Measurements from ENCODE around the gene MFSD6.

Gene MFSD6

DNA sequence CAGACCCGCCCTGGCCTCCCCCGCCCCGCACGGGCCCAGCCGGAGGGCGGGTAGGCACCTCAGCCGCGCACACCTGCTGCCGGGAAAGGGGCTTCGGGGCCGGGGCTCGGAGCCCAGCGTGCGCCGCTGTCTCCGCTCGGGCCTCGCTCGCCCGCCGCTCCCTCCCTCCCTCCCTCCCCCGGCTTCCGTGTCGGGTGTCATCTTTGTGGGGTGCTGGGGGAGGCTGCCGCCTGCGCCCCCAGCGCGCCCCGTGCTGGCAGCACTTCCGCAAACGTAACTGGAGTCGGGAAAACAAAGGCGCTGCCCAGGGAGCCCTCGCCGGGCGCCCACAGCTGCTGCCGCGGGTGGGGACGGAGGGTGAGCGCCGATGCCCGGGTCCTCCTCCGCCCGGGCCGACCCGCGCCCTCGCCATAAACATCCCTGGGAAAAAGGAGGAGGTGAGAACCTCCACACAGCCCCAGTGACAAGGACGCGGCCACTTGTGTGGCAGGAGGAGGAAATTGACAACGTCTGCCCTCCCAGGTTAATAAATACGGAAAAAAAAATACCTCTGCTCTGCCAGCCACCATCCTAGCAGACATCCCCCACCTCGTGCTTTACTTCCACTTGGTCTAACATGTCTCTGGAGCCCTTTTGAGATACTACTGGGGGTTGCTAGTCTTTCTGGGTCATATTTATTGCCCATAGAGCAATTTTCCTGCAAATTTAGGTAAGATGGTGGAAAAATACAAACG, 550 bp downstream of the MFSD6 start (continued):
- TF ChIP-seq, protein P1, sequence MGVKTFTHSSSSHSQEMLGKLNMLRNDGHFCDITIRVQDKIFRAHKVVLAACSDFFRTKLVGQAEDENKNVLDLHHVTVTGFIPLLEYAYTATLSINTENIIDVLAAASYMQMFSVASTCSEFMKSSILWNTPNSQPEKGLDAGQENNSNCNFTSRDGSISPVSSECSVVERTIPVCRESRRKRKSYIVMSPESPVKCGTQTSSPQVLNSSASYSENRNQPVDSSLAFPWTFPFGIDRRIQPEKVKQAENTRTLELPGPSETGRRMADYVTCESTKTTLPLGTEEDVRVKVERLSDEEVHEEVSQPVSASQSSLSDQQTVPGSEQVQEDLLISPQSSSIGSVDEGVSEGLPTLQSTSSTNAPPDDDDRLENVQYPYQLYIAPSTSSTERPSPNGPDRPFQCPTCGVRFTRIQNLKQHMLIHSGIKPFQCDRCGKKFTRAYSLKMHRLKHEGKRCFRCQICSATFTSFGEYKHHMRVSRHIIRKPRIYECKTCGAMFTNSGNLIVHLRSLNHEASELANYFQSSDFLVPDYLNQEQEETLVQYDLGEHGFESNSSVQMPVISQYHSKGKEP (tag by site-specific recombination; IDR thresholded peaks at IDR 0.05) = no peak
- peak; percentile 85 for TF ChIP-seq ZIC2 (tag by site-specific recombination; IDR thresholded peaks at IDR 0.05)
- TF ChIP-seq, protein P2, sequence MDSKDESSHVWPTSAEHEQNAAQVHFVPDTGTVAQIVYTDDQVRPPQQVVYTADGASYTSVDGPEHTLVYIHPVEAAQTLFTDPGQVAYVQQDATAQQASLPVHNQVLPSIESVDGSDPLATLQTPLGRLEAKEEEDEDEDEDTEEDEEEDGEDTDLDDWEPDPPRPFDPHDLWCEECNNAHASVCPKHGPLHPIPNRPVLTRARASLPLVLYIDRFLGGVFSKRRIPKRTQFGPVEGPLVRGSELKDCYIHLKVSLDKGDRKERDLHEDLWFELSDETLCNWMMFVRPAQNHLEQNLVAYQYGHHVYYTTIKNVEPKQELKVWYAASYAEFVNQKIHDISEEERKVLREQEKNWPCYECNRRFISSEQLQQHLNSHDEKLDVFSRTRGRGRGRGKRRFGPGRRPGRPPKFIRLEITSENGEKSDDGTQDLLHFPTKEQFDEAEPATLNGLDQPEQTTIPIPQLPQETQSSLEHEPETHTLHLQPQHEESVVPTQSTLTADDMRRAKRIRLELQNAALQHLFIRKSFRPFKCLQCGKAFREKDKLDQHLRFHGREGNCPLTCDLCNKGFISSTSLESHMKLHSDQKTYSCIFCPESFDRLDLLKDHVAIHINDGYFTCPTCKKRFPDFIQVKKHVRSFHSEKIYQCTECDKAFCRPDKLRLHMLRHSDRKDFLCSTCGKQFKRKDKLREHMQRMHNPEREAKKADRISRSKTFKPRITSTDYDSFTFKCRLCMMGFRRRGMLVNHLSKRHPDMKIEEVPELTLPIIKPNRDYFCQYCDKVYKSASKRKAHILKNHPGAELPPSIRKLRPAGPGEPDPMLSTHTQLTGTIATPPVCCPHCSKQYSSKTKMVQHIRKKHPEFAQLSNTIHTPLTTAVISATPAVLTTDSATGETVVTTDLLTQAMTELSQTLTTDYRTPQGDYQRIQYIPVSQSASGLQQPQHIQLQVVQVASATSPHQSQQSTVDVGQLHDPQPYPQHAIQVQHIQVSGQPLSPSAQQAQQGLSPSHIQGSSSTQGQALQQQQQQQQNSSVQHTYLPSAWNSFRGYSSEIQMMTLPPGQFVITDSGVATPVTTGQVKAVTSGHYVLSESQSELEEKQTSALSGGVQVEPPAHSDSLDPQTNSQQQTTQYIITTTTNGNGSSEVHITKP (tag by site-specific recombination; IDR thresholded peaks at IDR 0.05) = peak; percentile 92
- no peak for TF ChIP-seq FEZF1 (tag by site-specific recombination; IDR thresholded peaks at IDR 0.05)
- TF ChIP-seq ZNF274 (IDR thresholded peaks at IDR 0.05; ENCODE audit: low read length) = no peak
- no peak for TF ChIP-seq ZNF274 (tag by site-specific recombination; IDR thresholded peaks at IDR 0.05; ENCODE audit: borderline replicate concordance)
- TF ChIP-seq ZNF155 (tag by site-specific recombination; IDR thresholded peaks at IDR 0.05) = no peak
- TF ChIP-seq ZNF112 (tag by site-specific recombination; IDR thresholded peaks at IDR 0.05) = no peak
- TF ChIP-seq SP2 (tag by site-specific recombination; IDR thresholded peaks at IDR 0.05) = peak; percentile 30
- no peak for TF ChIP-seq ZNF629 (tag by site-specific recombination; IDR thresholded peaks at IDR 0.05)
- TF ChIP-seq ZNF292 (tag by site-specific recombination; IDR thresholded peaks at IDR 0.05; ENCODE audit: borderline replicate concordance, low read depth) = no peak
- TF ChIP-seq ZNF654 (tag by site-specific recombination; IDR thresholded peaks at IDR 0.05; ENCODE audit: low read depth) = no peak
- no peak for TF ChIP-seq ZNF174 (tag by site-specific recombination; IDR thresholded peaks at IDR 0.05)
- TF ChIP-seq YY1 (tag by site-specific recombination; IDR thresholded peaks at IDR 0.05) = no peak
- no peak for TF ChIP-seq ZNF23 (tag by site-specific recombination; IDR thresholded peaks at IDR 0.05; ENCODE audit: borderline replicate concordance)
- TF ChIP-seq ZNF544 (tag by site-specific recombination; IDR thresholded peaks at IDR 0.05) = no peak
- no peak for TF ChIP-seq TCF7L2 (IDR thresholded peaks at IDR 0.05; ENCODE audit: borderline replicate concordance, low read depth, low read length)
- no peak for TF ChIP-seq ZNF501 (tag by site-specific recombination; IDR thresholded peaks at IDR 0.05)
- no peak for TF ChIP-seq ZNF596 (tag by site-specific recombination; IDR thresholded peaks at IDR 0.05)
- no peak for TF ChIP-seq GLI2 (tag by site-specific recombination; IDR thresholded peaks at IDR 0.05; ENCODE audit: borderline replicate concordance, low read depth)
- TF ChIP-seq ZNF2 (tag by site-specific recombination; IDR thresholded peaks at IDR 0.05) = no peak
- no peak for TF ChIP-seq ZNF214 (tag by site-specific recombination; IDR thresholded peaks at IDR 0.05; ENCODE audit: borderline replicate concordance)
- TF ChIP-seq, protein P3, sequence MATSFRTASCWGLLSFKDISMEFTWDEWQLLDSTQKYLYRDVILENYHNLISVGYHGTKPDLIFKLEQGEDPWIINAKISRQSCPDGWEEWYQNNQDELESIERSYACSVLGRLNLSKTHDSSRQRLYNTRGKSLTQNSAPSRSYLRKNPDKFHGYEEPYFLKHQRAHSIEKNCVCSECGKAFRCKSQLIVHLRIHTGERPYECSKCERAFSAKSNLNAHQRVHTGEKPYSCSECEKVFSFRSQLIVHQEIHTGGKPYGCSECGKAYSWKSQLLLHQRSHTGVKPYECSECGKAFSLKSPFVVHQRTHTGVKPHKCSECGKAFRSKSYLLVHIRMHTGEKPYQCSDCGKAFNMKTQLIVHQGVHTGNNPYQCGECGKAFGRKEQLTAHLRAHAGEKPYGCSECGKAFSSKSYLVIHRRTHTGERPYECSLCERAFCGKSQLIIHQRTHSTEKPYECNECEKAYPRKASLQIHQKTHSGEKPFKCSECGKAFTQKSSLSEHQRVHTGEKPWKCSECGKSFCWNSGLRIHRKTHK (tag by site-specific recombination; IDR thresholded peaks at IDR 0.05) = no peak
- TF ChIP-seq, protein P4, sequence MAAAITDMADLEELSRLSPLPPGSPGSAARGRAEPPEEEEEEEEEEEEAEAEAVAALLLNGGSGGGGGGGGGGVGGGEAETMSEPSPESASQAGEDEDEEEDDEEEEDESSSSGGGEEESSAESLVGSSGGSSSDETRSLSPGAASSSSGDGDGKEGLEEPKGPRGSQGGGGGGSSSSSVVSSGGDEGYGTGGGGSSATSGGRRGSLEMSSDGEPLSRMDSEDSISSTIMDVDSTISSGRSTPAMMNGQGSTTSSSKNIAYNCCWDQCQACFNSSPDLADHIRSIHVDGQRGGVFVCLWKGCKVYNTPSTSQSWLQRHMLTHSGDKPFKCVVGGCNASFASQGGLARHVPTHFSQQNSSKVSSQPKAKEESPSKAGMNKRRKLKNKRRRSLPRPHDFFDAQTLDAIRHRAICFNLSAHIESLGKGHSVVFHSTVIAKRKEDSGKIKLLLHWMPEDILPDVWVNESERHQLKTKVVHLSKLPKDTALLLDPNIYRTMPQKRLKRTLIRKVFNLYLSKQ (tag by site-specific recombination; IDR thresholded peaks at IDR 0.05; ENCODE audit: borderline replicate concordance) = no peak
- TF ChIP-seq, protein P5, sequence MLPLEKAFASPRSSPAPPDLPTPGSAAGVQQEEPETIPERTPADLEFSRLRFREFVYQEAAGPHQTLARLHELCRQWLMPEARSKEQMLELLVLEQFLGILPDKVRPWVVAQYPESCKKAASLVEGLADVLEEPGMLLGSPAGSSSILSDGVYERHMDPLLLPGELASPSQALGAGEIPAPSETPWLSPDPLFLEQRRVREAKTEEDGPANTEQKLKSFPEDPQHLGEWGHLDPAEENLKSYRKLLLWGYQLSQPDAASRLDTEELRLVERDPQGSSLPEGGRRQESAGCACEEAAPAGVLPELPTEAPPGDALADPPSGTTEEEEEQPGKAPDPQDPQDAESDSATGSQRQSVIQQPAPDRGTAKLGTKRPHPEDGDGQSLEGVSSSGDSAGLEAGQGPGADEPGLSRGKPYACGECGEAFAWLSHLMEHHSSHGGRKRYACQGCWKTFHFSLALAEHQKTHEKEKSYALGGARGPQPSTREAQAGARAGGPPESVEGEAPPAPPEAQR (tag by site-specific recombination; IDR thresholded peaks at IDR 0.05) = no peak
- TF ChIP-seq TRIM28 (IDR thresholded peaks at IDR 0.05; ENCODE audit: borderline replicate concordance, low read length) = no peak
- peak; percentile 91 for TF ChIP-seq ZBTB8A (tag by site-specific recombination; IDR thresholded peaks at IDR 0.05)
- TF ChIP-seq, protein P6, sequence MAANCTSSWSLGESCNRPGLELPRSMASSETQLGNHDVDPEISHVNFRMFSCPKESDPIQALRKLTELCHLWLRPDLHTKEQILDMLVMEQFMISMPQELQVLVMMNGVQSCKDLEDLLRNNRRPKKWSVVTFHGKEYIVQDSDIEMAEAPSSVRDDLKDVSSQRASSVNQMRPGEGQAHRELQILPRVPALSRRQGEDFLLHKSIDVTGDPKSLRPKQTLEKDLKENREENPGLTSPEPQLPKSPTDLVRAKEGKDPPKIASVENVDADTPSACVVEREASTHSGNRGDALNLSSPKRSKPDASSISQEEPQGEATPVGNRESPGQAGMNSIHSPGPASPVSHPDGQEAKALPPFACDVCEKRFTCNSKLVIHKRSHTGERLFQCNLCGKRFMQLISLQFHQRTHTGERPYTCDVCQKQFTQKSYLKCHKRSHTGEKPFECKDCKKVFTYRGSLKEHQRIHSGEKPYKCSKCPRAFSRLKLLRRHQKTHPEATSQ (tag by site-specific recombination; IDR thresholded peaks at IDR 0.05) = no peak
- TF ChIP-seq HOXC10 (CRISPR knock-in tag; IDR thresholded peaks at IDR 0.05) = no peak
